OCI-LY1 (cell line): ENCODE results near the gene CNOT2.

Source experiments
- EZH2 ChIP-seq: fragments of 200-600 bp; sonication (generic), shearing (Covaris generic); IDR thresholded peaks from 2 replicates; pipeline ENCODE4 v1.8.0; 2017; ENCODE audit warnings: borderline replicate concordance, mixed run types, mild to moderate bottlenecking, antibody characterized with exemption, low read length, moderate library complexity, mixed read lengths
- TF ChIP-seq, protein P1 (sequence below): fragments of 200-600 bp; sonication (generic), shearing (Covaris generic); IDR thresholded peaks from 2 replicates; pipeline ENCODE4 v1.5.1; 2017; ENCODE audit warnings: mild to moderate bottlenecking, antibody characterized with exemption, low read length, moderate library complexity, mixed read lengths

DNA sequence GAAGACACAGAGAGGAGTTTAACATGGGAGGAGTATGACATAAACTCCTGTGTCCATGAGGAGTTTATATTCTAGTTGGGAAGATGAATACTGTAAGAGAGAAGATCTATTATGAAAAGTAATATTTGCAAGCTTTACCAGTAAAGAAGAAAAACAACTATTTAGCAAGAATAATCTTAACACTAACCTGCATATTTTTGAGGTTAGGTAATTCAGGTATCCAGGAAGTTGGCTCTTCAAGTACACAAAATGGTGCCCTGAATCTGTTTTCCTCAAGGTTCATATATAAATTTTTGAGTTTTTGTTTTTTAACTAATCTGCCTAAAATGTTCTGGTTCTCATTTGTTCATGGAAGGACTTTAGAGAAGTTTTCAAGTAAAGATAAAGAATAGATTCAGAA is 89.0 kb downstream of the CNOT2 start:
- TF ChIP-seq, protein P1, sequence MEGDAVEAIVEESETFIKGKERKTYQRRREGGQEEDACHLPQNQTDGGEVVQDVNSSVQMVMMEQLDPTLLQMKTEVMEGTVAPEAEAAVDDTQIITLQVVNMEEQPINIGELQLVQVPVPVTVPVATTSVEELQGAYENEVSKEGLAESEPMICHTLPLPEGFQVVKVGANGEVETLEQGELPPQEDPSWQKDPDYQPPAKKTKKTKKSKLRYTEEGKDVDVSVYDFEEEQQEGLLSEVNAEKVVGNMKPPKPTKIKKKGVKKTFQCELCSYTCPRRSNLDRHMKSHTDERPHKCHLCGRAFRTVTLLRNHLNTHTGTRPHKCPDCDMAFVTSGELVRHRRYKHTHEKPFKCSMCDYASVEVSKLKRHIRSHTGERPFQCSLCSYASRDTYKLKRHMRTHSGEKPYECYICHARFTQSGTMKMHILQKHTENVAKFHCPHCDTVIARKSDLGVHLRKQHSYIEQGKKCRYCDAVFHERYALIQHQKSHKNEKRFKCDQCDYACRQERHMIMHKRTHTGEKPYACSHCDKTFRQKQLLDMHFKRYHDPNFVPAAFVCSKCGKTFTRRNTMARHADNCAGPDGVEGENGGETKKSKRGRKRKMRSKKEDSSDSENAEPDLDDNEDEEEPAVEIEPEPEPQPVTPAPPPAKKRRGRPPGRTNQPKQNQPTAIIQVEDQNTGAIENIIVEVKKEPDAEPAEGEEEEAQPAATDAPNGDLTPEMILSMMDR, result no peak
- TF ChIP-seq EZH2, result no peak
